GM12878 (cell line): ENCODE measurements around the gene EXOC3L1. TPM values are rescaled to one million over a fixed set of nuclear protein-coding genes. Genes with fewer than 3 reads are reported as not detected.

Source experiments
- ATAC-seq: fragments of 200-7000 bp; cut with Tn5 transposase; 3 replicates; pipeline ENCODE4 v1.9.1; 2020; ENCODE audit warnings: mild to moderate bottlenecking, moderate library complexity
- BruUV-seq: library from RNA; stranded (reverse); fragments of 400-500 nt; replicated peaks from 2 replicates; lab custom pipeline; 2021; lab: Mats Ljungman, UMichigan
- CTCF ChIA-PET: fragments of 300-600 bp; sonication (Branson Sonifier 250); formaldehyde crosslinking; extraction: SDS; loops from one replicate; lab custom pipeline; 2021; ENCODE audit warnings: inconsistent platforms; lab: Yijun Ruan, JAX
- POLR2A ChIA-PET: fragments of 350-600 bp; formaldehyde crosslinking; extraction: SDS; loops from one replicate; lab custom pipeline; 2021; ENCODE audit warnings: inconsistent platforms; lab: Charles Lee
- RAD21 ChIA-PET: fragments of 300-600 bp; sonication (Branson Sonifier 250); formaldehyde crosslinking; loops from one replicate; lab custom pipeline; 2023; ENCODE audit warnings: antibody characterized with exemption; ENCODE audit not compliant: unreplicated experiment; lab: Charles Lee
- SMC1A ChIA-PET: fragments of 300-600 bp; sonication (Branson Sonifier 250); formaldehyde crosslinking; loops from one replicate; lab custom pipeline; 2023; ENCODE audit not compliant: unreplicated experiment, uncharacterized antibody; lab: Charles Lee
- DNase-seq: peaks from one replicate; pipeline ENCODE4 v3.0.0-alpha.2; 2011; ENCODE audit warnings: low read depth, low spot score
- FAIRE-seq: peaks from 3 replicates; lab custom pipeline; 2011; peaks lifted over from hg19 to GRCh38; lab: Jason Lieb, UNC
- H2AFZ ChIP-seq: 2 replicates; pipeline ENCODE4 v1.6.0; 2011; ENCODE audit warnings: low read depth, low read length, control low read depth; ENCODE audit not compliant: control insufficient read depth
- H3K27ac ChIP-seq: 2 replicates; pipeline ENCODE4 v1.5.1; 2011; ENCODE audit warnings: control low read depth; ENCODE audit not compliant: control insufficient read depth, insufficient read depth
- H3K27me3 ChIP-seq, 2 experiments: replicated peaks in 1 of 2; 2 replicates each; pipeline versions ENCODE4 v1.6.0 to v1.6.1; 2011; ENCODE audit warnings: low read length in 1 of 2; ENCODE audit not compliant: control insufficient read depth in 2 of 2, insufficient read depth in 2 of 2
- H3K36me3 ChIP-seq, 2 experiments: 2 replicates each; pipeline ENCODE4 v1.5.1; 2011; ENCODE audit warnings: low read length in 1 of 2; ENCODE audit not compliant: control insufficient read depth in 2 of 2, insufficient read depth in 2 of 2
- H3K4me1 ChIP-seq: 2 replicates; pipeline ENCODE4 v1.6.1; 2011; ENCODE audit warnings: mild to moderate bottlenecking, low read length, moderate library complexity, mixed read lengths; ENCODE audit not compliant: control insufficient read depth, insufficient read depth
- H3K4me2 ChIP-seq: 2 replicates; pipeline ENCODE4 v1.6.0; 2011; ENCODE audit warnings: control low read depth; ENCODE audit not compliant: control insufficient read depth, insufficient read depth
- H3K4me3 ChIP-seq: fragments of 200-600 bp; sonication (generic); 2 replicates; pipeline ENCODE4 v1.5.1; 2016
- H3K79me2 ChIP-seq: 2 replicates; pipeline ENCODE4 v1.6.0; 2011; ENCODE audit warnings: low read length; ENCODE audit not compliant: control insufficient read depth, insufficient read depth
- H3K9ac ChIP-seq: 2 replicates; pipeline ENCODE4 v1.8.0; 2011; ENCODE audit warnings: low read length, control low read depth, mixed read lengths; ENCODE audit not compliant: control insufficient read depth, insufficient read depth
- H3K9me3 ChIP-seq: replicated peaks from 3 replicates; pipeline ENCODE4 v1.5.1; 2011; ENCODE audit warnings: mild to moderate bottlenecking, low read length; ENCODE audit not compliant: control insufficient read depth, insufficient read depth
- H4K20me1 ChIP-seq: 2 replicates; pipeline ENCODE4 v1.6.0; 2011; ENCODE audit not compliant: control insufficient read depth, insufficient read depth
- EP300 ChIP-seq, 2 experiments: fragments of 150-350 bp in 1 of 2; IDR thresholded peaks; 2 replicates each; pipeline ENCODE4 v1.6.1; 2011 to 2012; ENCODE audit warnings: low read depth in 2 of 2, low read length in 2 of 2, borderline replicate concordance in 1 of 2, improper control_type of control experiment in 1 of 2, inconsistent platforms in 1 of 2; ENCODE audit not compliant: control insufficient read depth in 1 of 2
- FOXM1 ChIP-seq: IDR thresholded peaks from 2 replicates; pipeline ENCODE4 v1.6.1; 2012; ENCODE audit warnings: low read depth, mild to moderate bottlenecking, inconsistent platforms, low read length, moderate library complexity
- HDGF ChIP-seq: fragments of 450-650 bp; IDR thresholded peaks from 2 replicates; pipeline ENCODE4 v1.6.1; 2016; ENCODE audit warnings: antibody characterized with exemption
- POLR2AphosphoS2 ChIP-seq: IDR thresholded peaks from 2 replicates; pipeline ENCODE4 v1.6.1; 2011; ENCODE audit warnings: low read depth, mild to moderate bottlenecking, low read length, improper control_type of control experiment, moderate library complexity
- RB1 ChIP-seq: fragments of 450-650 bp; formaldehyde crosslinking; IDR thresholded peaks from 2 replicates; pipeline ENCODE4 v1.6.1; 2017; ENCODE audit warnings: mild to moderate bottlenecking, borderline replicate concordance
- SMARCA5 ChIP-seq: fragments of 450-650 bp; IDR thresholded peaks from 2 replicates; pipeline ENCODE4 v1.6.1; 2017; ENCODE audit warnings: mild to moderate bottlenecking
- TCF3 ChIP-seq: IDR thresholded peaks from 2 replicates; pipeline ENCODE4 v1.6.1; 2012; ENCODE audit warnings: low read depth, mild to moderate bottlenecking, low read length, borderline replicate concordance; ENCODE audit not compliant: insufficient read depth
- USF1 ChIP-seq: IDR thresholded peaks from 2 replicates; pipeline ENCODE4 v1.6.1; 2011; ENCODE audit warnings: borderline replicate concordance, low read depth, mild to moderate bottlenecking, moderate library complexity, mixed read lengths, low read length; ENCODE audit not compliant: insufficient read depth; ENCODE audit errors: extremely low read length
- WGBS: methylation state at CpG from one replicate; pipeline ENCODE4 v1.1.6; 2016; ENCODE audit warnings: low lambda C conversion rate; ENCODE audit not compliant: insufficient replicate concordance, insufficient coverage; ENCODE audit errors: missing lambda C conversion rate; 5-methylcytosine and 5-hydroxymethylcytosine counted together
- in situ Hi-C: fragments of 300-500 bp; cut with MboI; formaldehyde crosslinking; loops from 9 replicates; pipeline ENCODE4 v1.14.3; 2018; ENCODE audit warnings: mixed read lengths
- intact Hi-C: fragments of 100-400 bp; cut with micrococcal nuclease; formaldehyde crosslinking; loops from one replicate; pipeline ENCODE4 v1.14.2; 2022; ENCODE audit not compliant: unreplicated experiment
- polyA plus RNA-seq, 11 experiments: library from polyadenylated mRNA; depleted of rRNA in 4 of 11; unstranded in 6 of 11; stranded (reverse) in 5 of 11; fragments of >200 nt; fragmentation: Nextera tagmentation in 4 of 11; fragmentation: Illumina TruSeq in 1 of 11; extraction: Ambion mirVana in 4 of 11; extraction: Trizol in 1 of 11; gene quantifications; 1 replicate in 1 of 11; 2 replicates in 10 of 11; pipeline versions ENCODE4 v1.2.1 to v1.2.3, GENCODE V29; 2011 to 2016; ENCODE audit warnings: inconsistent platforms in 2 of 11, missing spikeins in 2 of 11, low read depth in 1 of 11
- total RNA-seq, 4 experiments: library from RNA; depleted of rRNA in 3 of 4; stranded (reverse); fragments of >200 nt in 3 of 4; fragmentation: Illumina TruSeq in 1 of 4; extraction: Trizol in 1 of 4; gene quantifications; 2 replicates each; pipeline versions ENCODE4 v1.2.1 to v1.2.3, GENCODE V29; 2013 to 2021

EXOC3L1 gene
- total and polyA plus RNA-seq, 10 of the 15 experiments (the other 5 are each of a cell fraction or from before 2014, with no cell fraction given): 0.07 to 0.42 TPM; not detected in 8

GRCh38 chr16:67188798-67189197 is 1.1 kb downstream of the EXOC3L1 start:
- no peak for TF ChIP-seq SMARCA5
- TF ChIP-seq EP300 (IDR thresholded peaks at IDR 0.05; ENCODE audit: borderline replicate concordance in 1 of 2, control insufficient read depth in 1 of 2, low read depth in 2 of 2, low read length in 2 of 2): no peak
- TF ChIP-seq RB1: no peak
- TF ChIP-seq POLR2AphosphoS2: no peak
- no peak for TF ChIP-seq HDGF
- no peak for TF ChIP-seq FOXM1
- TF ChIP-seq USF1: no peak
- TF ChIP-seq TCF3: no peak
- Histone ChIP-seq H3K27me3 (peaks cover 0 to 3% of the 10 kb centered on the region in 2 experiments; a peak in 2 of 4 replicates), H3K79me2 (peaks cover 18% of the 10 kb centered on the region), H3K4me2 (no peak overlapping the region), H4K20me1 (no peaks in the 10 kb centered on the region; the same call in 1 of the 2 replicates), H3K9ac (no peak overlapping the region), H3K27ac (no peak overlapping the region), H3K4me1 (peaks cover 12% of the 10 kb centered on the region), H3K9me3 (no peaks in the 10 kb centered on the region), H3K36me3 (no peaks in the 10 kb centered on the region), H2AFZ (no peak overlapping the region), H3K4me3 (no peak overlapping the region)
- in situ Hi-C loops (no loop called here), intact Hi-C loops (no loop called here)
- no TSS peak for BruUV-seq
- FAIRE-seq (no peak), DNase-seq (no peak), ATAC-seq (no peak)
- ChIA-PET CTCF (interaction anchor here (1.0 to 1.7 kb wide), 2 partner anchors 9 to 235 kb away, joined by 4 read pairs; no protein-coding TSS in a partner anchor), POLR2A (interaction anchor here (0.9 kb wide), 1 partner anchor 58 kb away, joined by 3 read pairs; the partner anchor contains the start of gene FHOD1), SMC1A (interaction anchor here (0.5 kb wide), 1 partner anchor 234 kb away, joined by 3 read pairs; no protein-coding TSS in a partner anchor), RAD21 (no interaction called here)
- 76% methylated on average over 14 of the region's 15 CpGs for WGBS
